ACC112 (cell line): ENCODE data around the gene CCDC54.

Experiments
- H2AFZ ChIP-seq: fragments of 200-600 bp; sonication (generic); one replicate; pipeline ENCODE4 v1.6.0; 2017; ENCODE audit warnings: antibody characterized with exemption, low read length; ENCODE audit not compliant: unreplicated experiment
- H3K27ac ChIP-seq: fragments of 200-600 bp; sonication (generic); 2 replicates; pipeline ENCODE4 v1.5.1; 2014; ENCODE audit warnings: low read depth, mild to moderate bottlenecking, antibody characterized with exemption, low read length, moderate library complexity
- H3K27me3 ChIP-seq: fragments of 200-600 bp; sonication (generic); 2 replicates; pipeline ENCODE4 v1.6.1; 2014; ENCODE audit warnings: mild to moderate bottlenecking, antibody characterized with exemption, low read length, moderate library complexity, mixed read lengths; ENCODE audit not compliant: insufficient read depth
- H3K36me3 ChIP-seq: fragments of 200-600 bp; sonication (generic); 2 replicates; pipeline ENCODE4 v1.6.1; 2016; ENCODE audit warnings: mild to moderate bottlenecking, antibody characterized with exemption, low read length, moderate library complexity, mixed read lengths; ENCODE audit not compliant: insufficient read depth
- H3K4me1 ChIP-seq: fragments of 200-600 bp; sonication (generic); one replicate; pipeline ENCODE4 v1.6.1; 2016; ENCODE audit warnings: low read length, mixed read lengths; ENCODE audit not compliant: insufficient read depth, unreplicated experiment, control insufficient read depth
- H3K4me3 ChIP-seq: fragments of 200-600 bp; sonication (generic); 2 replicates; pipeline ENCODE4 v1.5.1; 2014; ENCODE audit warnings: mild to moderate bottlenecking, low read depth, low read length
- H3K79me2 ChIP-seq: fragments of 200-600 bp; sonication (generic); one replicate; pipeline ENCODE4 v1.6.0; 2016; ENCODE audit warnings: low read length; ENCODE audit not compliant: control insufficient read depth, unreplicated experiment, insufficient read depth

The CCDC54 gene

DNA sequence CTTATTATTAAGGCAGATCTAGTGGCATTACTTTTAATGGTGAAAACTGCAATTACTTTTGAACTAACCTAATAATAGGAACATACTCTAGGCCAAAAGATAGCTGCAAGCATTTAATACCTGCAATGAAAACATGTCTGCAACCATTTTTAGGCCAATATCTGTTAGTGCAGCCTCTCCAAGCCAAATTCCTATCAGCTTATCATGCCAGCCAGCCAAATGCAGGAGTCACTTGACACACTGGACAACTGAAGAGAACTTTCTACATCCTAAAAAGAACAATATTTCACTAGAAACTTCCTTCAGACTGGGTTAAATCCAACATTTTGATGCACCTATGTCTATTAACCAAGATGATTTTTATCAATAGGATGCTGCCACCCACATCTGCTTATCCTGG, 33.8 kb downstream of the CCDC54 start:
- Histone ChIP-seq H3K27ac (no peak overlapping the region), H3K36me3 (no peaks in the 10 kb centered on the region), H3K27me3 (no peaks in the 10 kb centered on the region), H3K79me2 (no peaks in the 10 kb centered on the region), H3K4me1 (no peaks in the 10 kb centered on the region), H2AFZ (no peak overlapping the region), H3K4me3 (no peak overlapping the region)

DNA sequence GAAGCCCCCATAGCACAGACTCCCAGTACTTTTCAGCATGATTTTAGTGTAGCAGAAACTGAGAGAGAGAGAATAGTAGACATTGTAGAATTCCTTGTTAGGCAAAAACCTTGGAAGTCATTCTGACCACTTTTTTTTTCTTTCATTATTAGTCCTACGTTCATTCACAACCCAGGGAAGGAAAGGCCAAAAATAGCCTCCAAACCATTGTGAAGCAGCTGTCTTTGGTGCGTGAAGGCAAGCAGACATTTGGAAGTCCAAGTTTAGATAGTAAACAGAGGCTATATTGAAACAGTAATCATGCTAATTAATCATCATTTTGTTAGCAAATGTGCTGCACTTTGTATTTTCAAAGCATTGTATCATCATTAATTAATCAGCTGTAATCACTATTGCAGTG, 34.5 kb downstream of the CCDC54 start:
- H3K36me3 ChIP-seq, result no peaks in the 10 kb centered on the region
- no peak overlapping the region for H3K4me3 ChIP-seq
- no peaks in the 10 kb centered on the region for H3K27me3 ChIP-seq
- H3K27ac ChIP-seq, result no peak overlapping the region
- H3K4me1 ChIP-seq, result no peaks in the 10 kb centered on the region
- no peaks in the 10 kb centered on the region for H3K79me2 ChIP-seq
- no peak overlapping the region for H2AFZ ChIP-seq

DNA sequence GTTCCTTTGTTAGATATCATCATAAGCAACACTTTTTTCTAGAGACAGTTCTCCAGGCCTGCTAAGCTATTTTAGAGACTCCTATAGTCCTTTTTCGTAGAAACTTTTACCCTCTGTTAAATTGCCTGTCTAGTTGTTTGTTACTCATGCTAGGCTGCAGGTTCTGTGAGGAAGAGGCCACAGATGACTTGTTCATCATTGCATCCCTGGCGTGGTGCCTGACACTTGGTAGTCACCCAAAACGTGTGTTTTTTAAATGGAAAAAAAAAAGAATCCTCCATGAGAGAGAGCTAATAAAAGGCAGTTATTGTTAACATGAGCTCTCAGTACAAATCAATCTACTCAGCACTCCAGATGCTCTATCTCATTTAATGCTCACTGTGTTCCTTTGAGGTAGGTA, 35.1 kb downstream of the CCDC54 start:
- no peak overlapping the region for H2AFZ ChIP-seq
- H3K27me3 ChIP-seq, result no peaks in the 10 kb centered on the region
- H3K36me3 ChIP-seq, result no peaks in the 10 kb centered on the region
- H3K27ac ChIP-seq, result no peak overlapping the region
- H3K79me2 ChIP-seq, result no peaks in the 10 kb centered on the region
- no peak overlapping the region for H3K4me3 ChIP-seq
- no peaks in the 10 kb centered on the region for H3K4me1 ChIP-seq

DNA sequence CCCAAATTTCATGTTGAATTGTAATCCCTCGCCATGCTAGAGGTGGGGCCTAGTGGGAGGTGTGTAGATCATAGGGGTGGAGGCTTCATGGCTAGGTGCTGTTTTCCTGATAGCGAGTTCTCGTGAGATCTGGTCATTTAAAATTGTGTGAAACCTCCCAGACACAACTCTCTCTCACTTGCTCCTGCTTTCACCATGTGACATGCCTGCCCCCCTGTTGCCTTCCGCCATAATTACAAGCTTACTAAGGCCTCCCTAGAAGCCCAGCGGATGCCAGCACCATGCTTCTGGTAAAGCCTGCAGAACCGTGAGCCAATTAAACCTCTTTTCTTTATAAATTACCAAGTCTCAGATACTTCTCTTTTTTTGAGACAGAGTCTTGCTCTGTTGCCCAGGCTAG, 36.0 kb downstream of the CCDC54 start:
- H3K4me3 ChIP-seq, result no peak overlapping the region
- H3K27me3 ChIP-seq, result no peaks in the 10 kb centered on the region

DNA sequence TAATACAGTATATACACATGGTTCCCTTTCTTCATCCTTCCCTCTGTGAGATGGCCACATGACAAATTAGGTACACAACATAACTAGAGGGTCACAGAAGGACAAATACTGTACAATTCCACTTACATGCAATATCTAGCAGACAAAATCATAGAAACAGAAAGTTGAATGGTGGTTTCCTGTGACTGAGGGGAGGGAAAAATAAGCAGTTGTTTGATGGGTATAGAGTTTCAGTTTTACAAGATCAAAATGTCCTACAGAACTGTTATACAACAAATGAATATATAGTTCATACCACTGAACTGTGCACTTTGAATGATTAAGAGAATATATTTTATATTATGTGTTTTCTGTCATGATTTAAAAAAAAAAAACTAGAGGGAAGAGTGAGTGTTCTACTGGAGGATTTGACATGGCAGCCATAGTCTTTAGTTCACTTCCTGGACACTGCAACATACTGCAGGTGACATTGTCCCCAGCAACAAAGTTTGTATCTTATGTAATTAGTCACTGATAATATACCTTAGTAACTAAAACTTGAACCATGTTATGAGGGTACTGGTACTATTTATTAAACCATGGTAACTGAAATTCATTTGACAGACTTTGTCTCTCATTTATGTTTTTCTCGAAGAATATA, 37.2 kb downstream of the CCDC54 start:
- H3K79me2 ChIP-seq, result no peaks in the 10 kb centered on the region
- no peak overlapping the region for H2AFZ ChIP-seq
- H3K27ac ChIP-seq, result no peak overlapping the region
- no peak overlapping the region for H3K4me3 ChIP-seq
- H3K27me3 ChIP-seq, result no peaks in the 10 kb centered on the region
- H3K4me1 ChIP-seq, result no peaks in the 10 kb centered on the region
- H3K36me3 ChIP-seq, result no peaks in the 10 kb centered on the region

More for the DNA sequence above, 36.0 kb downstream of the CCDC54 start:
- Histone ChIP-seq H3K36me3 (no peaks in the 10 kb centered on the region), H2AFZ (no peak overlapping the region), H3K79me2 (no peaks in the 10 kb centered on the region), H3K27ac (no peak overlapping the region), H3K4me1 (no peaks in the 10 kb centered on the region)

DNA sequence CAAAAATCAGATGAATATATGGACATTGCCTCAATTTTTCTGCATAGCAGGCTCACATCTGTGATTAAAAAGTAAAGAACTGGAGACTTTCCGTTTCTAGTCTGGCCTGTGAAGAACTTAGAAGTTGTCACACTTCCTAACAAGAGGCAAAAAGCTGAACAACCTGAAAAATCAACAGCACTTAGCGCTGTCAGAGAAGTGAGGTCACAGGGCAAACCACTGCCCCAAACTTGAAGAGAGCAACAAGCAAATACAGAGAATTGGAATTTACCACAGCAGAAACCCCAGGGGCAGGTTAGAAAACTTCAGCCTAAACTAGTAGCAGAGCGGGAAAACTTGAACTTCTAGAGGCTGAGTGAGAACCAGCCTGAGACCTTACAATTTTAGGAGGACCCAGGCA, 38.9 kb downstream of the CCDC54 start:
- Histone ChIP-seq H2AFZ (no peak overlapping the region), H3K4me3 (no peak overlapping the region), H3K79me2 (no peaks in the 10 kb centered on the region), H3K27ac (no peak overlapping the region), H3K36me3 (no peaks in the 10 kb centered on the region), H3K4me1 (no peaks in the 10 kb centered on the region), H3K27me3 (no peaks in the 10 kb centered on the region)

DNA sequence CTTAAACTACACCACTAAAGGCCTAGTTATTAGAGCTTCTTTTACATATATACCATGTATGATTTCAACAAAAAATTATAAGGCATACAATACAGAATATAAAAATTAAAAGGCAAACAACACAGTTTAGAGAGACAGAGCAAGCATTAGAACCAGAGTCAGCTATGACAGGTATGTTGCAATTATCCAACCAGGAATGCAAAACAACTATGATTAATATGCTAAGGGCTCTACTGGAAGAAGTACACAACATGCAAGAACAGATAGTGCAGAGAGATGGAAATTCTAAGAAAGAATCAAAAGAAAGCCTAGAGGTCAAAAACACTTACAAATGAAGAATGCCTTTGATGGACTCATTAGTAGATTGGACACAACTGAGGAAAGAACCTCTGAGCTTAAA, 39.6 kb downstream of the CCDC54 start:
- no peak overlapping the region for H3K27ac ChIP-seq

DNA sequence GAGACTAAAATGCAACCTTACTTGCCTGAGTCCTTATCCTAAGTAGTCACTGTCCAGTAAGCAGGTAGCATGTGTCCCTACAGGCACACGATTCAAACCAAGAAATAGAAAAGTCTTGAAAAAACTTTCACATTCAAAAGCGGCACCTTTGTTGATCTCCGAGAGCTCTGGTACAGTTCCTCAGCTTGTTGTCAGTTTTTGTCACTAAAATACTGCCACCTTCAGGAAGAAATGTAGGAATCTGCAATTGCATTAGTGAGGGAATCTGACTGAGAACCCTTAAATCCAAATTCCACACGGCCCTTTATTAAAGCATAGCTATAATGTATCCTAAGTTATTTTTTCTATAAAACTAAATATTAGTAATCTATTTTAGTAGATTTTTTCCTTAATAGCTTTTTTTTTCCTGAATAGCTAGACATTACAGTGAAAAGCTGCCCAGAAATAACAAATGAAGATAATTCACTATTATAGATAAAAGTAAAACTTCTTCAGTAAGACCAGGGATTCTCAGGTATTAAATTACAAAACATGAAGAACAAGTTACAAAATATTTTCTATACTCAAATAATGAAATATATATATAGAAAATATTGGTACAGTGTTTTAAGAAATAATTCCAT, 44.0 kb downstream of the CCDC54 start:
- Histone ChIP-seq H3K27ac (no peak overlapping the region), H3K79me2 (no peaks in the 10 kb centered on the region), H3K27me3 (no peaks in the 10 kb centered on the region), H2AFZ (peak overlapping the region; percentile 78), H3K36me3 (no peaks in the 10 kb centered on the region), H3K4me1 (no peaks in the 10 kb centered on the region), H3K4me3 (peak overlapping the region; percentile 78)

More for the DNA sequence above, 39.6 kb downstream of the CCDC54 start:
- H3K79me2 ChIP-seq, result no peaks in the 10 kb centered on the region
- H3K27me3 ChIP-seq, result no peaks in the 10 kb centered on the region
- H3K4me1 ChIP-seq, result no peaks in the 10 kb centered on the region
- no peaks in the 10 kb centered on the region for H3K36me3 ChIP-seq
- no peak overlapping the region for H3K4me3 ChIP-seq
- H2AFZ ChIP-seq, result no peak overlapping the region

DNA sequence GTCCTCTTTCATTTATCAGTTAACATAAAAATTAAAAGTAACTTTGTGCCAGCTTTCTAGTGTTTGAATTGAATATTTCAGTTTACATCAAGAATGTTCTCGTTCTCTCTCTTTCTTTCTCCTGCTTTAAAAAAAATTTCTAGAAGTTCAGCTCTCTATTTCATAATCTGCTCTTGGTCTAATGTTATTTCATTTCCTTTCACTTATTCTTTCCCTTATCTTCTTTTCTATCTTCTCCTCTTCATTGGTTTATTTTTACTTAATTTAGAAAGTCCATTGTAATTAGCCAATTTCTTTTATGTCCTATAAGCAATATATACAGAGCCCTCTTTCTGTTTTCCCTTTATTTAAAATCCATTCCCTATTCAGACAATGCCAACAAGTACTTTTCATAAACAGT, 44.6 kb downstream of the CCDC54 start:
- no peaks in the 10 kb centered on the region for H3K4me1 ChIP-seq
- H3K79me2 ChIP-seq, result no peaks in the 10 kb centered on the region
- H2AFZ ChIP-seq, result peak overlapping the region; percentile 70
- H3K27me3 ChIP-seq, result no peaks in the 10 kb centered on the region
- H3K36me3 ChIP-seq, result no peaks in the 10 kb centered on the region
- H3K27ac ChIP-seq, result no peak overlapping the region
- H3K4me3 ChIP-seq, result no peak overlapping the region

DNA sequence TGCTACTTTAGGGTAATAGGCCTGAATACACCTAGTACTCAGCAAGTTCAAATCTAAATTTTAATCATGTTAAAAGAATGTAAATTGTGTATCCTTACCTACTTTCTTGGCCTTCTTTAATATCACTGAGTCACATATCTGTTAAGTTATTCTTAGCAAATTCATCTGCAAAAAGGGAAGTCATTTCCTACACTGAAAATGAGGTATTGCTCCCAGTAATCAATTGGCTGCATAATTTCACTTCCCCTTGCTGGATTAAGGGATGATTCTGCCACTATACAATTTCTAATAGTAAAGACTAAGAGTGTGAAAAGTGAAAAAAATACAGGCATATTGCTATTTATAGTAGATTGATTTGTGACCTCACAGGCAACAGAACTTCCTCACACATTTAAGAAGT, 47.8 kb downstream of the CCDC54 start:
- peaks cover under 1% of the 10 kb centered on the region for H3K4me1 ChIP-seq

DNA sequence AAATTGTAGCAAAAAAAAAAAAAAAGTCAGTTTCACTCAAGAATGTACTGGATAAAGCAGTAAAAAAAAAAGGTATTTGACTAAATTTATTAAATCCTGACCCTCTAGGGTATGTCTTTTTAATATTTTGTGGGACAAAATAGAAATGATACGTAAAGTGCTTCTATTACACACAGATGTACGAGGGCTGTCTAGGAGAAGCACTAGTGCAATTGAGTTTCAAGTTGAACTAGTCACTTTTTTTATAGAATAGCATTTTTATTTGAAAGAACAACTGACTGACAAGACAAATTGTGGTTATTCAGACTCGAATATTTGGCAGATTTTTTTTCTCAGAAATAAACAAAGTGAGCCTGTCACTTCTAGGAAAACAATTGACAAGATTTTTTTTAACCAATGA, 49.0 kb downstream of the CCDC54 start:
- H3K27me3 ChIP-seq, result no peaks in the 10 kb centered on the region
- peaks cover 8% of the 10 kb centered on the region for H3K4me1 ChIP-seq
- no peak overlapping the region for H2AFZ ChIP-seq
- no peaks in the 10 kb centered on the region for H3K36me3 ChIP-seq
- no peak overlapping the region for H3K4me3 ChIP-seq
- H3K79me2 ChIP-seq, result no peaks in the 10 kb centered on the region
- H3K27ac ChIP-seq, result no peak overlapping the region

More for the DNA sequence above, 47.8 kb downstream of the CCDC54 start:
- no peak overlapping the region for H3K27ac ChIP-seq
- H3K27me3 ChIP-seq, result no peaks in the 10 kb centered on the region
- H3K79me2 ChIP-seq, result no peaks in the 10 kb centered on the region
- no peak overlapping the region for H3K4me3 ChIP-seq
- no peaks in the 10 kb centered on the region for H3K36me3 ChIP-seq
- H2AFZ ChIP-seq, result no peak overlapping the region
